ENCODE data around the gene PRPF6.

Gene PRPF6

GRCh38 chr20:64071341-64072332 is 90.7 kb downstream of the PRPF6 start:
- no peak overlapping the region for H3K4me3 ChIP-seq (ENCODE audit: control insufficient read depth, low read depth, low read length)
- no peak for TF ChIP-seq CTCF (conservative IDR thresholded peaks at IDR 0.05; ENCODE audit: control insufficient read depth, insufficient read depth, low read depth, low read length)
- no peak for DNase-seq (ENCODE audit: low read depth)

GRCh38 chr20:64072498-64073063 is 91.6 kb downstream of the PRPF6 start:
- no peak for TF ChIP-seq CTCF (conservative IDR thresholded peaks at IDR 0.05; ENCODE audit: control insufficient read depth, insufficient read depth, low read depth, low read length)
- DNase-seq (ENCODE audit: low read depth), result no peak
- no peak overlapping the region for H3K4me3 ChIP-seq (ENCODE audit: control insufficient read depth, low read depth, low read length)

- DNase-seq (ENCODE audit: low read depth), result no peak
- TF ChIP-seq CTCF (conservative IDR thresholded peaks at IDR 0.05; ENCODE audit: control insufficient read depth, insufficient read depth, low read depth, low read length), result no peak
- H3K4me3 ChIP-seq (ENCODE audit: control insufficient read depth, low read depth, low read length), result no peak overlapping the region
Observed at GRCh38 chr20:64073476-64074183, 92.7 kb downstream of the PRPF6 start.

GRCh38 chr20:64074184-64074789 is 93.4 kb downstream of the PRPF6 start:
- H3K4me3 ChIP-seq (ENCODE audit: control insufficient read depth, low read depth, low read length), result no peak overlapping the region
- DNase-seq (ENCODE audit: low read depth), result no peak
- no peak for TF ChIP-seq CTCF (conservative IDR thresholded peaks at IDR 0.05; ENCODE audit: control insufficient read depth, insufficient read depth, low read depth, low read length)

- no peak for TF ChIP-seq CTCF (conservative IDR thresholded peaks at IDR 0.05; ENCODE audit: control insufficient read depth, insufficient read depth, low read depth, low read length)
- no peak for DNase-seq (ENCODE audit: low read depth)
- H3K4me3 ChIP-seq (ENCODE audit: control insufficient read depth, low read depth, low read length), result no peak overlapping the region
Observed at GRCh38 chr20:64074963-64075362, 94.0 kb downstream of the PRPF6 start.

GRCh38 chr20:64075556-64075955 is 94.6 kb downstream of the PRPF6 start:
- no peak overlapping the region for H3K4me3 ChIP-seq (ENCODE audit: control insufficient read depth, low read depth, low read length)
- no peak for TF ChIP-seq CTCF (conservative IDR thresholded peaks at IDR 0.05; ENCODE audit: control insufficient read depth, insufficient read depth, low read depth, low read length)
- DNase-seq (ENCODE audit: low read depth), result no peak

Data from fibroblast of mammary gland (primary cell).